Breast epithelium (tissue), 3 donors: ENCODE data around the gene CACFD1.

ENCODE experiments used
- POLR2A ChIP-seq: fragments of 450-650 bp; IDR thresholded peaks from one replicate; pipeline ENCODE4 v1.6.1; 2016; ENCODE audit warnings: antibody characterized with exemption, mild to moderate bottlenecking, moderate library complexity
- TF ChIP-seq, protein P1 (sequence below), 3 donors: fragments of 450-650 bp; IDR thresholded peaks; one replicate each; pipeline ENCODE4 v1.5.1; 2016 to 2017; ENCODE audit warnings: antibody characterized with exemption in 3 of 3, mild to moderate bottlenecking in 3 of 3, moderate library complexity in 3 of 3

DNA sequence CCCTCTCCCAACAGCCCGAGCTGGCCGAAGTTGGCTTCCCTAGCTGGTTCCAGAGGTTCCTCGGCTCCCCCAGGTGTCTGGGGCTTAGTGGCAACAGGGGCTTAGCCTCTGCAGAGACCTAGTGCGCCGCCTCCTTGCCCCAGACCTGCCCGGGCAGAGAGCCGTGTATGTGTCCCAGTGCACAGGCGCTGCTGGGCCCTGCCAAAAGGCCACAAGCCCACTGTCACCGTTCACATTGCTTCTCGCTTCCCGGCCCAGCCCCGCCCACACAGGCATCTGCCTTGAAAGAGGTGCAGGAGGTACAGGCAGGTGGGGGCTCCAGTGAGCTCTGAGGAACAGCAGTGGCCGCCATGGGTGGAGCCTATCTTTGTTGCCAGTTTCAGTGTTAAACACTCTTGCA, 2.5 kb upstream of the CACFD1 start:
- TF ChIP-seq, protein P1, sequence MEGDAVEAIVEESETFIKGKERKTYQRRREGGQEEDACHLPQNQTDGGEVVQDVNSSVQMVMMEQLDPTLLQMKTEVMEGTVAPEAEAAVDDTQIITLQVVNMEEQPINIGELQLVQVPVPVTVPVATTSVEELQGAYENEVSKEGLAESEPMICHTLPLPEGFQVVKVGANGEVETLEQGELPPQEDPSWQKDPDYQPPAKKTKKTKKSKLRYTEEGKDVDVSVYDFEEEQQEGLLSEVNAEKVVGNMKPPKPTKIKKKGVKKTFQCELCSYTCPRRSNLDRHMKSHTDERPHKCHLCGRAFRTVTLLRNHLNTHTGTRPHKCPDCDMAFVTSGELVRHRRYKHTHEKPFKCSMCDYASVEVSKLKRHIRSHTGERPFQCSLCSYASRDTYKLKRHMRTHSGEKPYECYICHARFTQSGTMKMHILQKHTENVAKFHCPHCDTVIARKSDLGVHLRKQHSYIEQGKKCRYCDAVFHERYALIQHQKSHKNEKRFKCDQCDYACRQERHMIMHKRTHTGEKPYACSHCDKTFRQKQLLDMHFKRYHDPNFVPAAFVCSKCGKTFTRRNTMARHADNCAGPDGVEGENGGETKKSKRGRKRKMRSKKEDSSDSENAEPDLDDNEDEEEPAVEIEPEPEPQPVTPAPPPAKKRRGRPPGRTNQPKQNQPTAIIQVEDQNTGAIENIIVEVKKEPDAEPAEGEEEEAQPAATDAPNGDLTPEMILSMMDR (IDR thresholded peaks at IDR 0.05), result no peak
- TF ChIP-seq POLR2A, result no peak
